Measurements from ENCODE around the gene CCDC68. TPM values are rescaled to one million over a fixed set of nuclear protein-coding genes. Genes with fewer than 3 reads are reported as not detected.

The CCDC68 gene
- total RNA-seq, 1 donor from 2014 or later = 5.1 TPM

- Histone ChIP-seq H3K27ac (replicated peaks) (no peak overlapping the region), H3K4me1 (no peaks in the 10 kb centered on the region), H3K9me3 (replicated peaks) (no peaks in the 10 kb centered on the region), H3K27me3 (ENCODE audit: low read depth) (no peaks in the 10 kb centered on the region), H3K36me3 (peaks cover 6% of the 10 kb centered on the region), H3K4me3 (no peak overlapping the region)
- no peak for DNase-seq
- no peak for TF ChIP-seq CTCF (IDR thresholded peaks at IDR 0.05; ENCODE audit: borderline replicate concordance)
- intact Hi-C loops (cut with micrococcal nuclease) = no loop called here
Measured at GRCh38 chr18:54914816-54915215, 44.4 kb downstream of the CCDC68 start.

- Histone ChIP-seq H3K4me1 (no peaks in the 10 kb centered on the region), H3K9me3 (replicated peaks) (no peaks in the 10 kb centered on the region), H3K36me3 (no peaks in the 10 kb centered on the region), H3K27me3 (ENCODE audit: low read depth) (no peaks in the 10 kb centered on the region), H3K27ac (replicated peaks) (no peak overlapping the region), H3K4me3 (no peak overlapping the region)
- no peak for DNase-seq
- no peak for TF ChIP-seq CTCF (IDR thresholded peaks at IDR 0.05; ENCODE audit: borderline replicate concordance)
- intact Hi-C loops (cut with micrococcal nuclease) = no loop called here
Measured at GRCh38 chr18:54911551-54911950, 47.7 kb downstream of the CCDC68 start.

- H3K4me1 ChIP-seq = no peaks in the 10 kb centered on the region
- TF ChIP-seq CTCF (IDR thresholded peaks at IDR 0.05; ENCODE audit: borderline replicate concordance) = no peak
- no peak overlapping the region for H3K4me3 ChIP-seq
- intact Hi-C loops (cut with micrococcal nuclease) = no loop called here
- DNase-seq = no peak
- no peaks in the 10 kb centered on the region for H3K36me3 ChIP-seq
- H3K27me3 ChIP-seq (ENCODE audit: low read depth) = no peaks in the 10 kb centered on the region
- H3K27ac ChIP-seq (replicated peaks) = no peak overlapping the region
- no peaks in the 10 kb centered on the region for H3K9me3 ChIP-seq (replicated peaks)
Measured at GRCh38 chr18:54910161-54910919, 48.9 kb downstream of the CCDC68 start.

GRCh38 chr18:54909538-54909937 lies 49.7 kb downstream of the CCDC68 start:
- H3K27me3 ChIP-seq (ENCODE audit: low read depth) = no peaks in the 10 kb centered on the region
- intact Hi-C loops (cut with micrococcal nuclease) = no loop called here
- no peak overlapping the region for H3K27ac ChIP-seq (replicated peaks)
- no peaks in the 10 kb centered on the region for H3K36me3 ChIP-seq
- H3K4me3 ChIP-seq = no peak overlapping the region
- H3K4me1 ChIP-seq = no peaks in the 10 kb centered on the region
- TF ChIP-seq CTCF (IDR thresholded peaks at IDR 0.05; ENCODE audit: borderline replicate concordance) = no peak
- DNase-seq = no peak
- H3K9me3 ChIP-seq (replicated peaks) = no peaks in the 10 kb centered on the region

GRCh38 chr18:54906331-54907185 lies 52.7 kb downstream of the CCDC68 start:
- no peak for DNase-seq
- Histone ChIP-seq H3K27me3 (ENCODE audit: low read depth) (no peaks in the 10 kb centered on the region), H3K9me3 (replicated peaks) (no peaks in the 10 kb centered on the region), H3K4me3 (no peak overlapping the region), H3K4me1 (no peaks in the 10 kb centered on the region), H3K36me3 (no peaks in the 10 kb centered on the region), H3K27ac (replicated peaks) (no peak overlapping the region)
- TF ChIP-seq CTCF (IDR thresholded peaks at IDR 0.05; ENCODE audit: borderline replicate concordance) = no peak
- intact Hi-C loops (cut with micrococcal nuclease) = no loop called here

All from left ventricle myocardium inferior (tissue), 1 donor.